Posterior cingulate gyrus (tissue), 11 donors: Measurements from ENCODE around the gene ARSI.
A peak's percentile ranks its signal among the peaks of the same experiment; 100 is the strongest.
"Not testable (repeated sequence)": the region's sequence is repeated elsewhere in the genome, so short reads cannot be mapped to it uniquely, and the experiment has no call there.

Source experiments
- DNase-seq, 10 donors: peaks; one replicate each; pipeline versions ENCODE4 v3.0.0 to v3.0.0-alpha.2; 2020 to 2021; ENCODE audit warnings: mixed read lengths in 3 of 10
- intact Hi-C: fragments of 100-400 bp; cut with DNase I; formaldehyde crosslinking; loops from one replicate; pipeline ENCODE4 v1.15.1; 2023

Gene ARSI

GRCh38 chr5:150253416-150254208 is 49.1 kb downstream of the ARSI start:
- DNase-seq, result peak in 1 of 10 donors; percentile 24
- intact Hi-C loops, result no loop called here

GRCh38 chr5:150252489-150252888 is 50.2 kb downstream of the ARSI start:
- no peak for DNase-seq
- intact Hi-C loops, result no loop called here

GRCh38 chr5:150251504-150251903 is 51.2 kb downstream of the ARSI start:
- DNase-seq, result no peak
- intact Hi-C loops, result no loop called here

GRCh38 chr5:150249744-150250143 is 53.0 kb downstream of the ARSI start:
- DNase-seq, result no peak
- intact Hi-C loops, result no loop called here

GRCh38 chr5:150248946-150249345 is 53.8 kb downstream of the ARSI start:
- intact Hi-C loops, result no loop called here
- peak in 1 of 10 donors; percentile 64 for DNase-seq

- DNase-seq, intact Hi-C loops: not testable (repeated sequence)
Observed at GRCh38 chr5:150248493-150248892, 54.2 kb downstream of the ARSI start.

GRCh38 chr5:150247726-150248125 is 55.0 kb downstream of the ARSI start:
- DNase-seq, result peak in 1 of 10 donors; percentile 50
- intact Hi-C loops, result no loop called here

- DNase-seq, result peak in 1 of 10 donors; percentile 60
- intact Hi-C loops, result no loop called here
Observed at GRCh38 chr5:150246835-150247234, 55.9 kb downstream of the ARSI start.

- intact Hi-C loops, result no loop called here
- DNase-seq, result peak in 1 of 10 donors; percentile 5
Observed at GRCh38 chr5:150246429-150246828, 56.3 kb downstream of the ARSI start.
